ENCODE data around the gene TAF3. TPM values are rescaled to one million over a fixed set of nuclear protein-coding genes. Genes with fewer than 3 reads are reported as not detected.

Gene TAF3
- polyA plus RNA-seq, 1 of the 3 experiments (the other 2 are of a cell fraction) = 2.4 TPM

DNA sequence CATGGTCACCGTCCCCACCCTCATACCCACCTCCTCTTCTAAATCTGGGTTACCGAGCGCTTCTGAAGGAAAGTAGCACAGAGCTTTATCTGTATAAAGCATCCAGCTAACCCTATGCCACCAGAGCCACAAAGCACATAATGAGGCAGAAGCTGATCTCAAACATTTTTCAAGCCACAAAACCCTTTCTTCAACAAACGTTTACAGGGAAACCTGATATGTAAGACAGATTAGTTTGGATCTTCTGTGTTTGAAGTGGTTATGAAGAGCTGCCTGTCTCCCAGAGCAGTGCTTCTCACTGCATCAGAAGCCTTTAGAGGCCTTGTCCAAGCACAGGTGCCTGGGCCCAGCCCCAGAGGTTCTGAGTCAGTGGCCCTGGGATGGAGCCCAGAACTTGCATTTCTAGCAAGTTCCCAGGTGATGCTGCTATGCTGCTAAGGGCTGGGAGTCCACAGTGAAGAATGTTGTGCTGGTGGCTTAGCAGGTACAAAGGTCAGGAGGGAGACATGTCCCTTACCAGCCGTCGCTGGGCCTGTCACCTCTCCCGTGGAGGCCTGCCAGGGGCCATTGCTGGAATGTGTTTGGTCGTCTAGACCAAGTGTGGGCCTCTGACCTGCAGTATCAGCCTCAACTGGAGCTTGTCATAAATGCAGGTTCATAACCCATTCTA, 90.4 kb downstream of the TAF3 start:
- Histone ChIP-seq H2AFZ (ENCODE audit: low read depth) (no peak overlapping the region), H3K36me3 (replicated peaks in 1 of 2; ENCODE audit: control insufficient read depth in 1 of 2, insufficient read depth in 2 of 2, low read length in 1 of 2) (no peaks in the 10 kb centered on the region), H3K9me3 (no peaks in the 10 kb centered on the region), H4K20me1 (ENCODE audit: insufficient read depth) (no peaks in the 10 kb centered on the region), H3K27me3 (ENCODE audit: insufficient read depth) (no peaks in the 10 kb centered on the region), H3K9me2 (no peaks in the 10 kb centered on the region), H3F3A (replicated peaks; ENCODE audit: insufficient read depth) (no peaks in the 10 kb centered on the region), H3K9ac (no peak overlapping the region), H3K4me2 (no peak overlapping the region), H3K79me2 (ENCODE audit: insufficient read depth) (no peaks in the 10 kb centered on the region; the same call in 1 of the 2 replicates), H3K4me1 (ENCODE audit: control insufficient read depth in 1 of 2, insufficient read depth in 2 of 2, low read depth in 1 of 2, low read length in 1 of 2) (peaks cover 0 to 4% of the 10 kb centered on the region in 2 experiments; a peak in 1 of 4 replicates), H3K27ac (ENCODE audit: low read depth in 2 of 2, low read length in 1 of 2) (no peak overlapping the region), H3K4me3 (ENCODE audit: low read depth in 2 of 2, low read length in 1 of 2) (no peak overlapping the region)
- WGBS (ENCODE audit: low lambda C conversion rate) = 90% methylated on average over 8 of the region's 8 CpGs
- DNase-seq = no peak
- ChIA-PET POLR2A (no interaction called here), CTCF (interaction anchor here (1.3 kb wide), 1 partner anchor 12 kb away, joined by 3 read pairs; no protein-coding TSS in a partner anchor)
- TF ChIP-seq FOXJ3 (CRISPR knock-in tag; IDR thresholded peaks at IDR 0.05) (no peak), CTCF (IDR thresholded peaks at IDR 0.05) (no peak), GABPA (IDR thresholded peaks at IDR 0.05; ENCODE audit: low read depth) (no peak), IRF3 (IDR thresholded peaks at IDR 0.05; ENCODE audit: low read depth, low read length) (no peak), GATA2 (CRISPR knock-in tag; IDR thresholded peaks at IDR 0.05) (no peak), EP300 (IDR thresholded peaks at IDR 0.05; ENCODE audit: borderline replicate concordance in 1 of 2, low read depth in 1 of 2, low read length in 1 of 2) (no peak), NFIC (IDR thresholded peaks at IDR 0.05; ENCODE audit: borderline replicate concordance) (no peak), JUND (IDR thresholded peaks at IDR 0.05) (no peak), TCF12 (IDR thresholded peaks at IDR 0.05) (no peak)
- TF ChIP-seq, protein P1, sequence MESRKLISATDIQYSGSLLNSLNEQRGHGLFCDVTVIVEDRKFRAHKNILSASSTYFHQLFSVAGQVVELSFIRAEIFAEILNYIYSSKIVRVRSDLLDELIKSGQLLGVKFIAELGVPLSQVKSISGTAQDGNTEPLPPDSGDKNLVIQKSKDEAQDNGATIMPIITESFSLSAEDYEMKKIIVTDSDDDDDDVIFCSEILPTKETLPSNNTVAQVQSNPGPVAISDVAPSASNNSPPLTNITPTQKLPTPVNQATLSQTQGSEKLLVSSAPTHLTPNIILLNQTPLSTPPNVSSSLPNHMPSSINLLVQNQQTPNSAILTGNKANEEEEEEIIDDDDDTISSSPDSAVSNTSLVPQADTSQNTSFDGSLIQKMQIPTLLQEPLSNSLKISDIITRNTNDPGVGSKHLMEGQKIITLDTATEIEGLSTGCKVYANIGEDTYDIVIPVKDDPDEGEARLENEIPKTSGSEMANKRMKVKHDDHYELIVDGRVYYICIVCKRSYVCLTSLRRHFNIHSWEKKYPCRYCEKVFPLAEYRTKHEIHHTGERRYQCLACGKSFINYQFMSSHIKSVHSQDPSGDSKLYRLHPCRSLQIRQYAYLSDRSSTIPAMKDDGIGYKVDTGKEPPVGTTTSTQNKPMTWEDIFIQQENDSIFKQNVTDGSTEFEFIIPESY (IDR thresholded peaks at IDR 0.05; ENCODE audit: borderline replicate concordance, low read depth) = no peak
